Ecto neural progenitor cell (in vitro differentiated cells): ENCODE results near the gene RANBP3L.
"Not testable (repeated sequence)": the region's sequence is repeated elsewhere in the genome, so short reads cannot be mapped to it uniquely, and the experiment has no call there.

Experiments
- DNase-seq: peaks from one replicate; pipeline ENCODE4 v3.0.0-alpha.2; 2018; ENCODE audit warnings: low spot score

The RANBP3L gene

GRCh38 chr5:36301858-36302603 lies at the start of gene RANBP3L:
RANBP3L (minus strand) TSS chr5:36301902; CDS start chr5:36301416, 486 bp downstream.
- DNase-seq: no peak

GRCh38 chr5:36346896-36347690 lies 45.4 kb upstream of the RANBP3L start:
- no peak for DNase-seq

- DNase-seq: no peak
These were observed 43.2 kb upstream of the RANBP3L start for GRCh38 chr5:36344899-36345298.

GRCh38 chr5:36341720-36342119 lies 40.0 kb upstream of the RANBP3L start:
- DNase-seq: not testable (repeated sequence)

GRCh38 chr5:36337597-36337996 lies 35.9 kb upstream of the RANBP3L start:
- no peak for DNase-seq

- DNase-seq: no peak
These were observed 32.6 kb upstream of the RANBP3L start for GRCh38 chr5:36334315-36334714.

GRCh38 chr5:36332720-36333119 lies 31.0 kb upstream of the RANBP3L start:
- DNase-seq: not testable (repeated sequence)

- no peak for DNase-seq
These were observed 23.5 kb upstream of the RANBP3L start for GRCh38 chr5:36325196-36325595.

- DNase-seq: no peak
These were observed 22.5 kb upstream of the RANBP3L start for GRCh38 chr5:36323926-36324781.

GRCh38 chr5:36312953-36313672 lies 11.4 kb upstream of the RANBP3L start:
- no peak for DNase-seq

- DNase-seq: no peak
These were observed 10.3 kb upstream of the RANBP3L start for GRCh38 chr5:36311956-36312355.

- DNase-seq: no peak
These were observed 8.4 kb upstream of the RANBP3L start for GRCh38 chr5:36310138-36310537.

- DNase-seq: no peak
These were observed 4.0 kb upstream of the RANBP3L start for GRCh38 chr5:36305571-36306326.

GRCh38 chr5:36304095-36304805 lies 2.5 kb upstream of the RANBP3L start:
- no peak for DNase-seq

- DNase-seq: no peak
These were observed 668 bp downstream of the RANBP3L start for GRCh38 chr5:36300927-36301540.

GRCh38 chr5:36300191-36300926 lies 1.3 kb downstream of the RANBP3L start:
- no peak for DNase-seq

GRCh38 chr5:36298552-36298951 lies 3.1 kb downstream of the RANBP3L start:
- DNase-seq: no peak

- no peak for DNase-seq
These were observed 4.0 kb downstream of the RANBP3L start for GRCh38 chr5:36297653-36298052.
